ENCODE data around the gene PI3. TPM values are rescaled to one million over a fixed set of nuclear protein-coding genes. Genes with fewer than 3 reads are reported as not detected.

PI3 gene
- total RNA-seq, 3 donors from 2014 or later = 0.52 TPM; not detected in 2

- Mint-ChIP-seq H3K27me3 (ENCODE audit: low read depth) (peaks cover 36% of the 10 kb centered on the region), H3K4me3 (no peak overlapping the region), H3K4me1 (ENCODE audit: low read depth) (no peaks in the 10 kb centered on the region), H3K9me3 (no peaks in the 10 kb centered on the region), H3K36me3 (ENCODE audit: insufficient read depth) (no peaks in the 10 kb centered on the region)
- DNase-seq (no peak), ATAC-seq (no peak)
Observed at GRCh38 chr20:45211569-45212474, 37.1 kb downstream of the PI3 start.

DNA sequence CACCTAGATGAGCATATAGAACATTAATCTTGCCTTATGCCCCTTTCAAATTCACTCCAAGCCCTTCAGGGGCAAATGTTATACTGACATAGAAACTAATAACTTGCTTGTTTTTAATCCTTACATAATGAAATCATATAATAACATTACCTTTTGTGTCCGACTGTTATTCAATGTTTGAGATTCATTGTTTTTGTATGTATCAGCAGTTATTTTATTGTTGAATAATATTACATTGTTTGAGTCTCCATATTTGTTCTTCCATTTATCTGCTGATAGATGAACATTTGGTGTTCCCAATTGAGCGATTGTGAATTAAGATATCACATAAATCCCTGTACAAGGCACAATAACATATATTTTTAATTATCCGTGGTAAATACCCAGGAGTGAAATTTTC, 38.1 kb downstream of the PI3 start:
- Mint-ChIP-seq H3K27me3 (ENCODE audit: low read depth) (peaks cover 27% of the 10 kb centered on the region), H3K36me3 (ENCODE audit: insufficient read depth) (no peaks in the 10 kb centered on the region), H3K4me1 (ENCODE audit: low read depth) (no peaks in the 10 kb centered on the region), H3K9me3 (no peaks in the 10 kb centered on the region), H3K4me3 (no peak overlapping the region)
- DNase-seq (no peak), ATAC-seq (no peak)

DNA sequence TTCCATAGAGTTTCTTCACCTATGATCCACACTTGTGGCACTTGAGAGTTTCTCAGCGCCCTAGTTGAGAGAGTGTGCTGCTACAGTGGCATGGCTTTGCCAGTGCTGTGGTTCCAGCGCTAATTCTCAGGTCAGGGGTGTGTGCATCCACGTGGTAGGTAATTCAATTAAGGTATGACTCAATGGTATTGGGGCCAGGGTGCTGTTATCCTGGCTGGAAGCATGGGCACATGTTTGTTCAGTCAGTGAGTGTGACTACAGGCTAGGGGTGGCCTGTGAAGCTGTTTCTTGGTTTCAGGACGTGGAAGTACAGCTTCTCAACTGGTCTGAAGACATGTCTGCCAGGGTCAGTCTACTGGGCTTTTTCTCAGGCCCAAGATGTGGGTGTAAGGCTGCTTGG, 43.4 kb downstream of the PI3 start:
- Mint-ChIP-seq H3K27me3 (ENCODE audit: low read depth) (peaks cover 39% of the 10 kb centered on the region), H3K9me3 (no peaks in the 10 kb centered on the region), H3K4me1 (ENCODE audit: low read depth) (no peaks in the 10 kb centered on the region), H3K4me3 (no peak overlapping the region), H3K36me3 (ENCODE audit: insufficient read depth) (no peaks in the 10 kb centered on the region)
- ATAC-seq (no peak), DNase-seq (no peak)

- Mint-ChIP-seq H3K4me1 (ENCODE audit: low read depth) (no peaks in the 10 kb centered on the region), H3K36me3 (ENCODE audit: insufficient read depth) (no peaks in the 10 kb centered on the region), H3K9me3 (no peaks in the 10 kb centered on the region), H3K4me3 (no peak overlapping the region), H3K27me3 (ENCODE audit: low read depth) (peaks cover 39% of the 10 kb centered on the region)
- no peak for ATAC-seq
- no peak for DNase-seq
Observed at GRCh38 chr20:45218636-45219035, 43.9 kb downstream of the PI3 start.

- H3K36me3 Mint-ChIP-seq (ENCODE audit: insufficient read depth) = no peaks in the 10 kb centered on the region
- no peak within 1 kb of the TSS for H3K4me3 Mint-ChIP-seq
- DNase-seq = no peak
- H3K9me3 Mint-ChIP-seq = no peaks in the 10 kb centered on the region
- no peak for ATAC-seq
- H3K4me1 Mint-ChIP-seq (ENCODE audit: low read depth) = no peaks in the 10 kb centered on the region
- H3K27me3 Mint-ChIP-seq (ENCODE audit: low read depth) = peaks cover 33% of the 10 kb centered on the region
Observed at GRCh38 chr20:45221076-45221475, 46.4 kb downstream of the PI3 start, which contains the start of gene SEMG2. Gene SEMG2, plus strand, starts transcription at chr20:45221373. Its CDS starts 17 bp downstream, at chr20:45221390.

DNA sequence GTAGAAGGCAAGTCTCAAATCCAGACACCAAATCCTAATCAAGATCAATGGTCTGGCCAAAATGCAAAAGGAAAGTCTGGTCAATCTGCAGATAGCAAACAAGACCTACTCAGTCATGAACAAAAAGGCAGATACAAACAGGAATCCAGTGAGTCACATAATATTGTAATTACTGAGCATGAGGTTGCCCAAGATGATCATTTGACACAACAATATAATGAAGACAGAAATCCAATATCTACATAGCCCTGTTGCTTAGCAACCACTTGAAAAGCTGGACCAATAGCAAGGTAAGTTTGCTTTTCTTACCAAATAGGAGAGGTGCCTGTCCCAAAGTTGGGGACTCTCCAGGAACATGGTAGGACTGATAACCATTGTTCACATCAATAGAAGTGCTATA, 48.4 kb downstream of the PI3 start:
- H3K9me3 Mint-ChIP-seq = no peaks in the 10 kb centered on the region
- H3K36me3 Mint-ChIP-seq (ENCODE audit: insufficient read depth) = no peaks in the 10 kb centered on the region
- peaks cover 31% of the 10 kb centered on the region for H3K27me3 Mint-ChIP-seq (ENCODE audit: low read depth)
- no peak for ATAC-seq
- H3K4me1 Mint-ChIP-seq (ENCODE audit: low read depth) = no peaks in the 10 kb centered on the region
- no peak for DNase-seq
- no peak overlapping the region for H3K4me3 Mint-ChIP-seq

Other genes with a start within 250 kb of the PI3 start
- gene TOMM34, start 214.5 kb upstream of the PI3 start, total RNA-seq = 10 to 100 TPM; 70.8 to 76.6 (median 71.6) TPM
- gene STK4, start 208.4 kb upstream of the PI3 start, total RNA-seq = 100 to 1,000 TPM; 134 to 157 (median 149) TPM
- gene KCNS1, start 73.8 kb upstream of the PI3 start, total RNA-seq = under 1 TPM; 0.13 to 0.37 (median 0.16) TPM
- gene WFDC5, start 59.7 kb upstream of the PI3 start, total RNA-seq = not detected
- not detected for gene WFDC12, start 50.4 kb upstream of the PI3 start, total RNA-seq
- not detected for gene SEMG1, start 32.1 kb downstream of the PI3 start, total RNA-seq
- gene SEMG2, start 46.5 kb downstream of the PI3 start, total RNA-seq = not detected
- under 1 TPM; 0.63 to 0.95 (median 0.83) TPM for gene SLPI, start 79.7 kb downstream of the PI3 start, total RNA-seq
- under 1 TPM in 2 of 3 donors, not detected in 1; 0.13 to 0.19 TPM for gene RBPJL, start 131.9 kb downstream of the PI3 start, total RNA-seq
- under 1 TPM in 2 of 3 donors, not detected in 1; 0.11 to 0.13 TPM for gene MATN4, start 133.4 kb downstream of the PI3 start, total RNA-seq
- gene SDC4, start 173.5 kb downstream of the PI3 start, total RNA-seq = 100 to 1,000 TPM in 2 of 3 donors, 10 to 100 TPM in 1; 94.0 to 138 (median 102) TPM
- 10 to 100 TPM; 36.4 to 37.4 (median 36.6) TPM for gene SYS1, start 188.3 kb downstream of the PI3 start, total RNA-seq
- not detected for gene TP53TG5, start 203.4 kb downstream of the PI3 start, total RNA-seq
- gene DBNDD2, start 233.4 kb downstream of the PI3 start, total RNA-seq = 10 to 100 TPM in 2 of 3 donors, 1 to 10 TPM in 1; 9.7 to 13.3 (median 12.5) TPM
- gene PIGT, start 241.2 kb downstream of the PI3 start, total RNA-seq = 10 to 100 TPM; 88.0 to 94.8 (median 90.9) TPM